ENCODE results near the gene DFFA.

DFFA gene

GRCh38 chr1:10446790-10447422 is 25.4 kb downstream of the DFFA start:
- TF ChIP-seq CTCF (IDR thresholded peaks at IDR 0.05; ENCODE audit: low read depth, low read length) = no peak
- DNase-seq (ENCODE audit: extremely low read depth, low read depth) = no peak

- no peak for DNase-seq (ENCODE audit: extremely low read depth, low read depth)
- no peak for TF ChIP-seq CTCF (IDR thresholded peaks at IDR 0.05; ENCODE audit: low read depth, low read length)
These were observed 27.4 kb downstream of the DFFA start for GRCh38 chr1:10444795-10445397.

- no peak for TF ChIP-seq CTCF (IDR thresholded peaks at IDR 0.05; ENCODE audit: low read depth, low read length)
- no peak for DNase-seq (ENCODE audit: extremely low read depth, low read depth)
These were observed 28.1 kb downstream of the DFFA start for GRCh38 chr1:10444248-10444647.

GRCh38 chr1:10440794-10441193 is 31.5 kb downstream of the DFFA start:
- TF ChIP-seq CTCF (IDR thresholded peaks at IDR 0.05; ENCODE audit: low read depth, low read length) = no peak
- no peak for DNase-seq (ENCODE audit: extremely low read depth, low read depth)

GRCh38 chr1:10440305-10440704 is 32.0 kb downstream of the DFFA start:
- TF ChIP-seq CTCF (IDR thresholded peaks at IDR 0.05; ENCODE audit: low read depth, low read length) = no peak
- no peak for DNase-seq (ENCODE audit: extremely low read depth, low read depth)

- TF ChIP-seq CTCF (IDR thresholded peaks at IDR 0.05; ENCODE audit: low read depth, low read length) = no peak
- no peak for DNase-seq (ENCODE audit: extremely low read depth, low read depth)
These were observed 33.6 kb downstream of the DFFA start for GRCh38 chr1:10438677-10439163.

- no peak for DNase-seq (ENCODE audit: extremely low read depth, low read depth)
- no peak for TF ChIP-seq CTCF (IDR thresholded peaks at IDR 0.05; ENCODE audit: low read depth, low read length)
These were observed 35.3 kb downstream of the DFFA start for GRCh38 chr1:10437052-10437451.

Data from AG09319 (cell line).